ENCODE measurements around the gene CATSPERE. TPM values are rescaled to one million over a fixed set of nuclear protein-coding genes. Genes with fewer than 3 reads are reported as not detected.
A peak's percentile ranks its signal among the peaks of the same experiment; 100 is the strongest.

Gene CATSPERE
- total and polyA plus RNA-seq, 9 of the 15 experiments (the other 6 are each of a cell fraction or from before 2014, with no cell fraction given), result 0.06 to 0.16 (median 0.09) TPM; not detected in 3

DNA sequence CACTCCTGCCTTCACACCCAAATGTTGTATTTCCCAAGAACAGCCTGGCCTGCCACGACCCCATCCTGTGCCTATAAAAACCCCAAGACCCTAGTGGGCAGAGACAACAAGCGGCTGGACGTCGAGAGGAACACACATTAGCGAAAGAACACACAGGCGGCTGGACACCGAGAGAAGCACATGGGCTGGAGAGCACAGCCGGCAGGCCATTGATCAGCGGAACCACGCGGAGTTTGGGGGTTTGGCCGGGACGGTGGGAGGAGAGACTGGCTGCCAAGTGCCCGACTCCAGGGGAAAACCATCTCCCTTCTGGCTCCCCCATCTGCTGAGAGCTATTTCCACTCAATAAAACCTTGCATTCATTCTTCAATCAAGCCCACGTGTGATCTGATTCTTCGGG is 181.5 kb downstream of the CATSPERE start (continued):
- TF ChIP-seq, protein P1, sequence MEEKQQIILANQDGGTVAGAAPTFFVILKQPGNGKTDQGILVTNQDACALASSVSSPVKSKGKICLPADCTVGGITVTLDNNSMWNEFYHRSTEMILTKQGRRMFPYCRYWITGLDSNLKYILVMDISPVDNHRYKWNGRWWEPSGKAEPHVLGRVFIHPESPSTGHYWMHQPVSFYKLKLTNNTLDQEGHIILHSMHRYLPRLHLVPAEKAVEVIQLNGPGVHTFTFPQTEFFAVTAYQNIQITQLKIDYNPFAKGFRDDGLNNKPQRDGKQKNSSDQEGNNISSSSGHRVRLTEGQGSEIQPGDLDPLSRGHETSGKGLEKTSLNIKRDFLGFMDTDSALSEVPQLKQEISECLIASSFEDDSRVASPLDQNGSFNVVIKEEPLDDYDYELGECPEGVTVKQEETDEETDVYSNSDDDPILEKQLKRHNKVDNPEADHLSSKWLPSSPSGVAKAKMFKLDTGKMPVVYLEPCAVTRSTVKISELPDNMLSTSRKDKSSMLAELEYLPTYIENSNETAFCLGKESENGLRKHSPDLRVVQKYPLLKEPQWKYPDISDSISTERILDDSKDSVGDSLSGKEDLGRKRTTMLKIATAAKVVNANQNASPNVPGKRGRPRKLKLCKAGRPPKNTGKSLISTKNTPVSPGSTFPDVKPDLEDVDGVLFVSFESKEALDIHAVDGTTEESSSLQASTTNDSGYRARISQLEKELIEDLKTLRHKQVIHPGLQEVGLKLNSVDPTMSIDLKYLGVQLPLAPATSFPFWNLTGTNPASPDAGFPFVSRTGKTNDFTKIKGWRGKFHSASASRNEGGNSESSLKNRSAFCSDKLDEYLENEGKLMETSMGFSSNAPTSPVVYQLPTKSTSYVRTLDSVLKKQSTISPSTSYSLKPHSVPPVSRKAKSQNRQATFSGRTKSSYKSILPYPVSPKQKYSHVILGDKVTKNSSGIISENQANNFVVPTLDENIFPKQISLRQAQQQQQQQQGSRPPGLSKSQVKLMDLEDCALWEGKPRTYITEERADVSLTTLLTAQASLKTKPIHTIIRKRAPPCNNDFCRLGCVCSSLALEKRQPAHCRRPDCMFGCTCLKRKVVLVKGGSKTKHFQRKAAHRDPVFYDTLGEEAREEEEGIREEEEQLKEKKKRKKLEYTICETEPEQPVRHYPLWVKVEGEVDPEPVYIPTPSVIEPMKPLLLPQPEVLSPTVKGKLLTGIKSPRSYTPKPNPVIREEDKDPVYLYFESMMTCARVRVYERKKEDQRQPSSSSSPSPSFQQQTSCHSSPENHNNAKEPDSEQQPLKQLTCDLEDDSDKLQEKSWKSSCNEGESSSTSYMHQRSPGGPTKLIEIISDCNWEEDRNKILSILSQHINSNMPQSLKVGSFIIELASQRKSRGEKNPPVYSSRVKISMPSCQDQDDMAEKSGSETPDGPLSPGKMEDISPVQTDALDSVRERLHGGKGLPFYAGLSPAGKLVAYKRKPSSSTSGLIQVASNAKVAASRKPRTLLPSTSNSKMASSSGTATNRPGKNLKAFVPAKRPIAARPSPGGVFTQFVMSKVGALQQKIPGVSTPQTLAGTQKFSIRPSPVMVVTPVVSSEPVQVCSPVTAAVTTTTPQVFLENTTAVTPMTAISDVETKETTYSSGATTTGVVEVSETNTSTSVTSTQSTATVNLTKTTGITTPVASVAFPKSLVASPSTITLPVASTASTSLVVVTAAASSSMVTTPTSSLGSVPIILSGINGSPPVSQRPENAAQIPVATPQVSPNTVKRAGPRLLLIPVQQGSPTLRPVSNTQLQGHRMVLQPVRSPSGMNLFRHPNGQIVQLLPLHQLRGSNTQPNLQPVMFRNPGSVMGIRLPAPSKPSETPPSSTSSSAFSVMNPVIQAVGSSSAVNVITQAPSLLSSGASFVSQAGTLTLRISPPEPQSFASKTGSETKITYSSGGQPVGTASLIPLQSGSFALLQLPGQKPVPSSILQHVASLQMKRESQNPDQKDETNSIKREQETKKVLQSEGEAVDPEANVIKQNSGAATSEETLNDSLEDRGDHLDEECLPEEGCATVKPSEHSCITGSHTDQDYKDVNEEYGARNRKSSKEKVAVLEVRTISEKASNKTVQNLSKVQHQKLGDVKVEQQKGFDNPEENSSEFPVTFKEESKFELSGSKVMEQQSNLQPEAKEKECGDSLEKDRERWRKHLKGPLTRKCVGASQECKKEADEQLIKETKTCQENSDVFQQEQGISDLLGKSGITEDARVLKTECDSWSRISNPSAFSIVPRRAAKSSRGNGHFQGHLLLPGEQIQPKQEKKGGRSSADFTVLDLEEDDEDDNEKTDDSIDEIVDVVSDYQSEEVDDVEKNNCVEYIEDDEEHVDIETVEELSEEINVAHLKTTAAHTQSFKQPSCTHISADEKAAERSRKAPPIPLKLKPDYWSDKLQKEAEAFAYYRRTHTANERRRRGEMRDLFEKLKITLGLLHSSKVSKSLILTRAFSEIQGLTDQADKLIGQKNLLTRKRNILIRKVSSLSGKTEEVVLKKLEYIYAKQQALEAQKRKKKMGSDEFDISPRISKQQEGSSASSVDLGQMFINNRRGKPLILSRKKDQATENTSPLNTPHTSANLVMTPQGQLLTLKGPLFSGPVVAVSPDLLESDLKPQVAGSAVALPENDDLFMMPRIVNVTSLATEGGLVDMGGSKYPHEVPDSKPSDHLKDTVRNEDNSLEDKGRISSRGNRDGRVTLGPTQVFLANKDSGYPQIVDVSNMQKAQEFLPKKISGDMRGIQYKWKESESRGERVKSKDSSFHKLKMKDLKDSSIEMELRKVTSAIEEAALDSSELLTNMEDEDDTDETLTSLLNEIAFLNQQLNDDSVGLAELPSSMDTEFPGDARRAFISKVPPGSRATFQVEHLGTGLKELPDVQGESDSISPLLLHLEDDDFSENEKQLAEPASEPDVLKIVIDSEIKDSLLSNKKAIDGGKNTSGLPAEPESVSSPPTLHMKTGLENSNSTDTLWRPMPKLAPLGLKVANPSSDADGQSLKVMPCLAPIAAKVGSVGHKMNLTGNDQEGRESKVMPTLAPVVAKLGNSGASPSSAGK (IDR thresholded peaks at IDR 0.05), result 0 out of 2 replicates have a peak, but pooled peaks have one; percentile 25
- TF ChIP-seq CREBBP (IDR thresholded peaks at IDR 0.05; ENCODE audit: low read depth, low read length) (no peak), PTTG1 (tag; IDR thresholded peaks at IDR 0.05; ENCODE audit: low read depth) (no peak), RB1 (IDR thresholded peaks at IDR 0.05; ENCODE audit: low read depth) (no peak), RBM39 (optimal IDR thresholded peaks at IDR 0.05; ENCODE audit: low read depth, low read length) (no peak), SMAD2 (IDR thresholded peaks at IDR 0.05; ENCODE audit: low read depth, low read length) (no peak), L3MBTL2 (IDR thresholded peaks at IDR 0.05) (peak; percentile 36; the same call in 1 of the 2 replicates), DDX20 (tag; IDR thresholded peaks at IDR 0.05; ENCODE audit: low read depth) (no peak)
- TF ChIP-seq, protein P2, sequence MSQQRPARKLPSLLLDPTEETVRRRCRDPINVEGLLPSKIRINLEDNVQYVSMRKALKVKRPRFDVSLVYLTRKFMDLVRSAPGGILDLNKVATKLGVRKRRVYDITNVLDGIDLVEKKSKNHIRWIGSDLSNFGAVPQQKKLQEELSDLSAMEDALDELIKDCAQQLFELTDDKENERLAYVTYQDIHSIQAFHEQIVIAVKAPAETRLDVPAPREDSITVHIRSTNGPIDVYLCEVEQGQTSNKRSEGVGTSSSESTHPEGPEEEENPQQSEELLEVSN (IDR thresholded peaks at IDR 0.05; ENCODE audit: borderline replicate concordance in 1 of 2, extremely low read depth in 1 of 2, insufficient read depth in 1 of 2, insufficient read length in 1 of 2, low read depth in 1 of 2, low read length in 1 of 2, poor library complexity in 1 of 2, severe bottlenecking in 1 of 2), result peak in 1 of 2 experiments; percentile 40
